ENCODE results near the gene TSC22D2.

TSC22D2 gene

DNA sequence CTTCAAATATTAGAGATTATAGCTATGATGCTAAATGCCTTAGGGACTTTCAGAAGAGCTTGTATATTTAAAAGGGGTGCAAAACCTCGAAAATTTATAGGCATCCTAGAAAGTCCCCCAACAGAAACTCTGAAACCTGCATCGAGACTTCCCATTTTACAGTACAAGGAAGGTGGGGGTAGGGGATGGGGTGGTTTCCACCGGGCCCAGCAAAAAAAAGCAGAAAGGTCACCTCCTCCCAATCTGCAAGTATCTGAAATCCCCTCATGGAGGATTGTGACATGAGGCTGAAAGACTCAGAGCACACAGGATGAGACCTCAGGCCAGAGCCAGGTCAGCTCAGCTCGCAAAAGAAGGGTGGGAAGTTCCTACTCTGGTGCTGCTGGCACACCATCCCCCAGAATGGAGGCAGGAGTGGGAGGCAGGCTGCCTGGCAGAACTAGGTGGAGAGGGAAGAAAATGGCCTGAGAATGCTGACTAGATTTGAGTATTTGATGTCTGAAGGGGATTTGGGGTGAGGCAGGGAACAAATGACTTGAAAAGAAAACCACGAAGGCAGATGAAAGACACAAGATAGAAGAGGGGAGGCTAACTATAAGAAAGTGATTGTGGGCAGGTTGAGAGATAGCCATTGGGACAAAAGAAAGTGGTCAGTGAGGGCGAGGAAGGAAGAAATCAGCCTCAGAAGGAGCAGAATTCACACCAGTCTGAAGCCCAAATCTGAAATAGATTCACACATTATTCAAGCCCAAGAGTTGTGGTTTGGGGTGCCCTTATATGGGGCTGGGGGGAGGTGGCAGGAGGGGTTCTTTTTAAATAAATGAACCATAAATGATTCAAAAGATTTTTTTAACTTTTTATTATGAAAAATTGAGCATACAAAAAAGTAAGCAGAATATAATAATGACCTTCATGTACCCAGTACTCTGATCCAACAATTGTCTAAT, 22.5 kb upstream of the TSC22D2 start:
- no peak for DNase-seq (ENCODE audit: low read depth)

DNA sequence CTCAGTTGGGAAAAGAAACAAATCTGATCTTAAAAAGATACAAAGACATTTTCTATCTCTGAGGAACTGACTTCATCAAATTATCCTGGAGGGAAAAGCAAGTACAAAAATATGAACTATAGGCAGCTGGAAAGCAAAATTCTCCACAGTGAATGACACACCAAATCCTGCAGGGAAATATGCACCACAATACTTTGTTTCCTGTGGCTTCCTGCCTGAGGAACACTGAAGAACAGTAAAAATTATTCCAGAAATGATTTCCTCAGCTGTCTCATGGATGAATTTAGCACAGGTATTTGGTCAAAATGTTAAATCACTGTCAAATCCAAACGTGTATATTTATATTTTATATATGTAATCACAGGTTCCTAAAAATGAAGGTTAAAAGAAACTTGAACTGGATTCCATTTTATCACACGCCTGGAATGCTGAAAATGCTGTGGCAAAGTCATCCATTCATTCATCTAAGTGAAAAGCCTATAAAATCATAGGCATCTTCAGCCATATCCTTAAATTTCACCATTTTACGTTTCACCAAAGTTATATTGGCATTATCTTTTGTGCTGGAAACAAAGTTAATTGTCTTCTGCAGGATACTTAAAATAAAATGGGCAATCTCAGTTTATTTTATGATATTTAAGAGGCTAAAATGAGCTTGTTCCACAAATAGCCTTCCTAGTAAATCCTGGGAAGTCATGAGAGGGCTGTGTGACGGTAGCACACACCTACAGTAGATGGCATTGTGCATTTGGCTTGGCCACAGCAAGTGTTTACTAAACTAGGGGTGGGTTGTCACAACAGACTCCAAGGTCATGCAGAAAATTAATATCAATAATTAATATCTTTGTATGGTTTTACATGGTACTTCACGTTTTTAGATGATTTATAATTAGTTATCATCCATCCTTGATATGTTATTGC, 19.3 kb upstream of the TSC22D2 start:
- DNase-seq (ENCODE audit: low read depth) = no peak

DNA sequence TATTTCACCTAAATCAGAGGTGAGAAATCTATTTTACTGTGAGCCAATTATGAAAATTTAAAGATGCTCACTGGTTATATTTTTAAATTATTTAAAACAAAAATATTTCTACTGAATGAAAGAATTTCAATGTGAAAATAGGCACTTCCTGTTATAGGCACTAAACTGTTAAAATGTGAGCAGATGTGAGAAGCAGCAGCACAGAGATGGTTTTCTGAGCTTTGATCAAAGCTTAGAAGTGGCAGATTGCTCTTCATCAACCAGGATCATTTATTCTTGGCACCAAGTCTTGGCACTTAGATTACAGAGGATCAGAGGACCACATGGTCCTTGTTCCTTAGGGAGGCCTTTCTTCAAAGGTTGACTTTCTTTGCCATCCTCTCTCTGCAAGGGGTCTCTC, 18.0 kb upstream of the TSC22D2 start:
- DNase-seq (ENCODE audit: low read depth) = no peak

DNA sequence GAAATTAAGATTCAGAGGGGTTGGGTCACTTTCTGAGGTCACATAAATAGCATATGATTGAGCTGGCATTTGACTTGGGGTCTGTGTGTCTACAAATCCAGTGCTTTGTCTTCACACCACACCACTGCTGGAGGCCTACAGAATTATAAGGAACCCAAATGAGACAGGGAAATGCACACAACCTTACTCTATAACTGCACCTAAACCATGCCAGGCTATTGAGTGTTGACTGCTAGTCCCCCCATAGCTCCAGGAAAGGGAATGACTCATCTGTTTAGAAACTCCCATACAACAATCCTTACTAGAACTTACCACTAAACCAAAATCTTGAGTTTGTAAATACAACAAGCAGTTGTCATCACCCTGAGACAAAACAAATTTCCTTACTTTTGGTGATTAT, 16.9 kb upstream of the TSC22D2 start:
- no peak for DNase-seq (ENCODE audit: low read depth)

DNA sequence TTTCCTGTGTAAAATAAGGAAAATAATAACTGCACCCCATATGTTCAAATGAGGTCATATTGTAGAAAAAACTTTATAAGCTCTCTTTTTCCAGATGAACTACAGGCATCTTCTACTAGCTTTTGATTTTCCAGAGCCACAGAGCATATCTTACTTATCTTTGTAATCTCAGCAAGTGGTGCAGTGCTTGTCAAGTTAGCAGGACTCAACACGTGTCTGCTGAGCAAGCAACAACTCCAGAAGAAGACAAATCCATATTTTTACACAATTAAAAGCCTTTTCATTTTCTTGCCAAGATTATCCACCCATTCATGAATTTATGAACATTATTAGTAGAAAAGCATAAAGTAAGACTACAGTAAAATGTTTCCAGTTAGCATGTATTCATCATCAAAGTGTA, 14.4 kb upstream of the TSC22D2 start:
- no peak for DNase-seq (ENCODE audit: low read depth)

DNA sequence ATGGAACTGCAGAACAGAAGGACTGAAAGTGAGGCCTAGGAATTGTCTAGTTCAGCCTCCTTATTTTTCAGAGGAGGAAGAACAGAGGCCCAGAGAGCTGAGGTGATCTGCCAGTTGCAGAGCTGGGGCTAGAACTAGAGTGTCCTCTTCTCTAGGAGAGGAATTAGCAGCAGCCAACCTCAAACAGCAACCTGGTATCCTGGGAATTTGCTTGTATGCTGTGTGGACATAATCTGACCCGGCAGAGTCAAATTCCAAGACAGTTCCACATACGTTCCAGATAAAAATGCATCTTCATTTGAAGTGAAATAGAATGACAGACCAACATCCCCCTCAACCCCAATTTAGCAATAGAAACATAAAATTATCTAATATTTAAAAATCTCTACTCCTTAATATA, 13.5 kb upstream of the TSC22D2 start:
- no peak for DNase-seq (ENCODE audit: low read depth)

DNA sequence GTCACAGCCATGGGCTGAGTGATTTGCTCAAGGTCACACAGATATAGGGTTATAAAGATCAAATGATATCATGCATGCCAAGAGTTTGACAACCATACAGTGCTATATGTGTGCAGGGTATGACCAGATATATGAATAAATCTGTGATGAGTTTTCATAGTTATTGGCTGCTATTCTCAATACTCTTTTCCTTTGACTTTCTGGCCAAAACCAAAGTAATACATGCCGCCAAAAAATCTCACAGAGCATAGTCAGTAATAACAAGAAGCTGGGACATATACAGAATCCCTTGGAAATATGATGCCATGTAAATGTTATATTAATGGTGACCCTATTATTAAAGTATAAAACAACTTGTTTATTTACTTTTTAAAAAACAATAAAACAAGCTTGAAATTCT, 11.6 kb upstream of the TSC22D2 start:
- DNase-seq (ENCODE audit: low read depth) = no peak

GRCh38 chr3:150396956-150397550, 11.0 kb upstream of the TSC22D2 start:
- no peak for DNase-seq (ENCODE audit: low read depth)

DNA sequence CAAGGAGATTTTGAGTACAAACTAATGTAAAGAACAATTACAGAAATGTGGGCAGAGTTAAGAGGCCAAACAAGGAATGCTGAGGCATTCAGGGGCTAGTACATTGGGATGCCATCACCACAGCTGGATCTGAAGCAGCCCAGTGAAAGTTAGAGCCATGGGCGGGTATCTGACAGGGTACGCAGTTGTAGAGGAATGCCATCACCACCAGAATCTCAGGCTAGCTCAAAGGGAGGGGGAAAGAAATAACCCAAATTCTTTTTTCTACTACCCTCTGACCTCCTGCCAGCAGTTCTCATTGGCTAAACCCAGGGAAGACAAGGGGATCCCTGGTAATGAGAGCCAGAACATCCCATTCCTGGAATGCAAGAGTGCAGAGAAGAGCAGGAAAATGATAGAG, 9.0 kb upstream of the TSC22D2 start:
- DNase-seq (ENCODE audit: low read depth) = no peak

- DNase-seq (ENCODE audit: low read depth) = no peak
Observed at GRCh38 chr3:150401285-150401684, 6.8 kb upstream of the TSC22D2 start.

DNA sequence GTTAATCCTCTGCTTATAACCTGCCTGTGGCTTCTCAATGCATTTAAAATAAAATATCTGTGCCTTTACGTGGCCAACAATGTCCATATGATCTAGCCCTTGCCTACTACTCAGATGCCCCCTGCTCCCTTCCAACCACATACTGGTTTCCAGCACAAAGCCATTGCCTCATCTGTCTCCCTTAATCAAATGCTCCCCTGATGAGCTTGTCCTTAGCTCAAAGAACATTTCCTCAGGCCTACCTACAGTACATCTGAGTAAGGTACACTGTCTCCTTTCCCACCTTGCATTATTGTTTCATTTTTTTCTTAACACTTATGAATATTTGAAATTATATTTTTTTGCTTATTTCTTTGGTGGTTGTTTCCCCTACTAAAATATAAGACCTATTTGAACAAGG, 5.9 kb upstream of the TSC22D2 start:
- no peak for DNase-seq (ENCODE audit: low read depth)

- no peak for DNase-seq (ENCODE audit: low read depth)
Observed at GRCh38 chr3:150404023-150404422, 4.1 kb upstream of the TSC22D2 start.

- no peak for DNase-seq (ENCODE audit: low read depth)
Observed at GRCh38 chr3:150407051-150407807, 869 bp upstream of the TSC22D2 start.

- DNase-seq (ENCODE audit: low read depth) = no peak
Observed at GRCh38 chr3:150407808-150408220, 284 bp upstream of the TSC22D2 start.

DNA sequence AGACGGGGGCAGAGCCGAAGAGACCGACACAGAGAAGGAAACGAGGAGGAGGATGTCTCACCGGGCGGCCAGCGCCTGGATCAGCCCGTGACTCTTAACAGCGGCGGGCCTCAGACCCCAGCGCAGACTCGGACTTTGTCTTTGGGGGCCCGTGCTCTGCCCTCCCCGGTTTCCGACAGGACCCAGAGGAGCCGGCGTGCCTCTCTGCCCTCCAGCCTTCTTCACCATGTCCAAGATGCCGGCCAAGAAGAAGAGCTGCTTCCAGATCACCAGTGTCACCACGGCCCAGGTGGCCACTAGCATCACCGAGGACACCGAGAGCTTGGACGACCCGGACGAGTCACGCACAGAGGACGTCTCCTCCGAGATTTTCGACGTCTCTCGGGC, 1.0 kb downstream of the TSC22D2 start:
- DNase-seq (ENCODE audit: low read depth) = no peak

- DNase-seq (ENCODE audit: low read depth) = no peak
Observed at GRCh38 chr3:150409512-150410310, 1.6 kb downstream of the TSC22D2 start.

DNA sequence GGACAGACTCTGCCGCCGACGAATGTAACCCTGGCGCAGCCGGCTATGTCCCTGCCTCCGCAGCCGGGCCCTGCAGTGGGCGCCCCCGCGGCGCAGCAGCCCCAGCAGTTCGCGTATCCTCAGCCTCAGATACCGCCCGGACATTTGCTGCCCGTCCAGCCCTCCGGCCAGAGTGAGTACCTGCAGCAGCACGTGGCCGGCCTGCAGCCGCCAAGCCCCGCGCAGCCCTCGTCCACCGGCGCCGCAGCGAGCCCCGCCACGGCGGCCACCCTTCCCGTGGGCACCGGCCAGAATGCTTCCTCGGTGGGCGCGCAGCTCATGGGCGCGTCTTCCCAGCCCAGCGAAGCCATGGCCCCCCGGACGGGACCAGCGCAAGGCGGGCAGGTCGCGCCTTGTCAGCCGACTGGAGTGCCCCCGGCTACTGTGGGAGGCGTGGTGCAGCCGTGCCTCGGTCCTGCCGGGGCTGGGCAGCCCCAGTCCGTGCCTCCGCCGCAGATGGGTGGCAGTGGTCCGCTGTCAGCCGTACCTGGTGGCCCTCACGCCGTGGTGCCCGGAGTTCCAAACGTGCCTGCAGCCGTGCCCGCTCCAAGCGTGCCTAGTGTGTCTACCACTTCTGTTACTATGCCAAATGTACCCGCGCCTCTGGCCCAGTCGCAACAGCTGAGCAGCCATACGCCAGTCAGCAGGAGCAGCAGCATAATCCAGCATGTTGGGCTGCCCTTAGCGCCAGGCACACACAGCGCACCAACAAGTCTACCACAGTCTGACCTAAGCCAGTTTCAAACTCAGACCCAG, 2.4 kb downstream of the TSC22D2 start:
- no peak for DNase-seq (ENCODE audit: low read depth)

DNA sequence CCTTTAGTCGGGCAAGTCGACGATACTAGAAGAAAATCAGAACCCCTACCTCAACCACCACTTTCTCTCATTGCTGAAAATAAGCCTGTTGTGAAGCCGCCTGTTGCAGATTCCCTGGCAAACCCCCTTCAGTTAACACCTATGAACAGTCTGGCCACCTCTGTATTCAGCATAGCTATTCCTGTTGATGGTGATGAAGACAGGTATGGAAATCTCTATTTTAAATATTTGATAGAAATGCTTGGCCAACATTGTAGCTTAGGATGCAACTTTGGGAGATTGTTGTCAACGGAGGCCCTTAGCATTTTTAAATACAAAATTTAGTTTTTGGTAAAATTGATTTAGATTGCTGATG, 3.0 kb downstream of the TSC22D2 start:
- no peak for DNase-seq (ENCODE audit: low read depth)

- no peak for DNase-seq (ENCODE audit: low read depth)
Observed at GRCh38 chr3:150411546-150411945, 3.4 kb downstream of the TSC22D2 start.

GRCh38 chr3:150411976-150412375, 3.9 kb downstream of the TSC22D2 start:
- no peak for DNase-seq (ENCODE audit: low read depth)
